Activated CD4-positive, alpha-beta memory T cell treated with anti-CD3 and anti-CD28 coated beads, Interleukin-2, amount 10 ng/mL, durations not matched to agents 7 days and 5 days (primary cell): ENCODE measurements around the gene CABP5. TPM values are rescaled to one million over a fixed set of nuclear protein-coding genes. Genes with fewer than 3 reads are reported as not detected.

ENCODE experiments used
- CTCF ChIA-PET: fragments of 350-600 bp; sonication (Branson Sonifier 250); formaldehyde crosslinking; loops from one replicate; lab custom pipeline; 2021; ENCODE audit warnings: antibody characterized with exemption, inconsistent platforms; lab: Charles Lee
- POLR2A ChIA-PET: fragments of 350-600 bp; sonication (Branson Sonifier 250); formaldehyde crosslinking; loops from one replicate; lab custom pipeline; 2021; ENCODE audit warnings: antibody characterized with exemption; lab: Charles Lee
- DNase-seq: peaks from one replicate; pipeline ENCODE4 v3.0.0-alpha.2; 2020
- H3K27ac Mint-ChIP-seq: one replicate; pipeline ENCODE4 v1.8.0; 2021; ENCODE audit warnings: mild to moderate bottlenecking, mixed read lengths
- H3K27me3 Mint-ChIP-seq: one replicate; pipeline ENCODE4 v1.8.0; 2021; ENCODE audit warnings: mixed read lengths
- H3K36me3 Mint-ChIP-seq: one replicate; pipeline ENCODE4 v1.8.0; 2021; ENCODE audit warnings: low read depth, mixed read lengths
- H3K4me1 Mint-ChIP-seq: one replicate; pipeline ENCODE4 v1.8.0; 2021; ENCODE audit warnings: mixed read lengths
- H3K4me3 Mint-ChIP-seq: one replicate; pipeline ENCODE4 v1.8.0; 2021; ENCODE audit warnings: mild to moderate bottlenecking, mixed read lengths
- H3K9me3 Mint-ChIP-seq: one replicate; pipeline ENCODE4 v1.8.0; 2021; ENCODE audit warnings: mixed read lengths
- total RNA-seq, 2 experiments: library from RNA; stranded (reverse); gene quantifications; one replicate each; pipeline ENCODE4 v1.2.3, GENCODE V29; 2021

CABP5 gene
- total RNA-seq, 2 experiments from 2014 or later: not detected

DNA sequence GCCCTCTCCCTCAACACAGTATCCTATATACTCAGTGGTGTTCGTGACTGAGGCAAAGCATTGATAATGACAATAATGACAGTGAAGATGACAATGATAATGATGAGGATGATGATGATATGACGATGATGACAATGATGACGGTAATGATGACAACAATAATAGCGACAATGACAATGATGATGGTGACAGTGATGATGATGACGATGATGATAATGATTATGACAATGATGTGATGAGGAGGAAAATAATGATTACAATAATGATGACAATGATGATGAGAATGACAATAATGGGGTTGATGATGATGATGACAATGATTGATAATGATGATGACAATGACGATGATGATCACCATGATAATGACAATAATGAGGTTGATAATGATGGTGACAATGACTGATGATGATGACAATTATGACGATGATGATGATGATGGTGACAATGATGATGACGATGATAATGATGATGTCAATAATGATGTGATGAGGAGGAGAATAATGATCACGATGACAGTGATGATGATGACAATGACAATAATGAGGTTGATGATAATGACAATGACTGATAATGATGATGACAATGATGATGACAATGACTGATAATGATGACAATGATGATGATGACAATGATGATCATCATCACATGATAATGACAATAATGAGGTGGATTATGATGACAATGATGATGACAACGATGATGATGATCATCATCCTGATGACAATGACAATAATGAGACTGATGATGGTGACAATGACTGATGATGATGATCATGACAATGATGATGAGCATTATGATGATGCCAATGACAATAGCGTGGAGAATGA, 32.7 kb downstream of the CABP5 start:
- no peaks in the 10 kb centered on the region for H3K36me3 Mint-ChIP-seq
- no peak overlapping the region for H3K27ac Mint-ChIP-seq
- H3K27me3 Mint-ChIP-seq: peaks cover 5% of the 10 kb centered on the region
- no peak overlapping the region for H3K4me3 Mint-ChIP-seq
- ChIA-PET POLR2A (no interaction called here), CTCF (no interaction called here)
- no peaks in the 10 kb centered on the region for H3K9me3 Mint-ChIP-seq
- no peaks in the 10 kb centered on the region for H3K4me1 Mint-ChIP-seq
- DNase-seq: no peak

DNA sequence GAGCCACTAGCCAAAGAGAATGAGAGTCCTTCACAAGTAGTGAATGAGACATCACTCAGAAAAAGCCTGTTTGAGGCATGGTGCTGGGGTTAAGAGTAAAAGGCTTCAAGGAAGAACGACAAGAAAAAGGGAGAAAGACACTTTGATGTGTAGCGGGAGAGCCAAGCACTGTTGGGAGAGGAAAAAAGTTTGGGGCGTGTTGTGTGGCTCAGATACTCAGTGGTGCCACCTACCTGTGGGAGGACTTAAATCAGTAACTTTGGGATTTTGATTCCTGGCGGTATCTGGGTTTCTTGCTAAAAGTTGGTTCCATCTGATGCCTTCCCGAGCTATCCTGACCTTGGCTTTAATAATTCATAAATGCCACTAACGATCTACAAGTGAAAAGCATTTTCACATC, 37.1 kb downstream of the CABP5 start:
- ChIA-PET POLR2A (no interaction called here), CTCF (no interaction called here)
- DNase-seq: no peak
- H3K4me1 Mint-ChIP-seq: no peaks in the 10 kb centered on the region
- no peak overlapping the region for H3K4me3 Mint-ChIP-seq
- no peak overlapping the region for H3K27ac Mint-ChIP-seq
- H3K27me3 Mint-ChIP-seq: peaks cover 4% of the 10 kb centered on the region
- no peaks in the 10 kb centered on the region for H3K36me3 Mint-ChIP-seq
- no peaks in the 10 kb centered on the region for H3K9me3 Mint-ChIP-seq

DNA sequence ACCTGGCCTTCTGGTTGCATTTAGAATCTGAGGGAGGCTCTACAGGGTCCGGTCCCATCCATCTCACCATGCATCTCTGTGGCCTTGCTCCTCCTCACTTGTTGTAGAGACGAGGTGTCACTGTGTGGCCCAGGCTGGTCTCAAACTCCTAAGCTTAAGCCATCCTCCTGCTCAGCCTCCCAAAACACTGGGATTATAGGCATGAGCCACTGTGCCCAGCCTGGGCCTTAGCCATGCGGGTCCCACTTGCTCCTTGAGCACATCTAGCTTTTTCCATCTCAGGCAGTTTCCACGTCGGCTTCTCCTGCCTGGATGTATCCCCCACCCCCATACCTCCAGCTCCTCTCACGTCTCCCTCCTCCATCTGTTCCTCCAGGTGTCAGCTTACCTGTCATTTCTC, 39.6 kb downstream of the CABP5 start:
- no peak for DNase-seq
- H3K27ac Mint-ChIP-seq: no peak overlapping the region
- POLR2A ChIA-PET: no interaction called here
- H3K4me1 Mint-ChIP-seq: no peaks in the 10 kb centered on the region
- peaks cover 4% of the 10 kb centered on the region for H3K27me3 Mint-ChIP-seq
- H3K4me3 Mint-ChIP-seq: no peak overlapping the region
- no peaks in the 10 kb centered on the region for H3K36me3 Mint-ChIP-seq
- CTCF ChIA-PET: interaction anchor here (1.0 kb wide), 1 partner anchor 14 kb away, joined by 4 read pairs; no protein-coding TSS in a partner anchor
- no peaks in the 10 kb centered on the region for H3K9me3 Mint-ChIP-seq

DNA sequence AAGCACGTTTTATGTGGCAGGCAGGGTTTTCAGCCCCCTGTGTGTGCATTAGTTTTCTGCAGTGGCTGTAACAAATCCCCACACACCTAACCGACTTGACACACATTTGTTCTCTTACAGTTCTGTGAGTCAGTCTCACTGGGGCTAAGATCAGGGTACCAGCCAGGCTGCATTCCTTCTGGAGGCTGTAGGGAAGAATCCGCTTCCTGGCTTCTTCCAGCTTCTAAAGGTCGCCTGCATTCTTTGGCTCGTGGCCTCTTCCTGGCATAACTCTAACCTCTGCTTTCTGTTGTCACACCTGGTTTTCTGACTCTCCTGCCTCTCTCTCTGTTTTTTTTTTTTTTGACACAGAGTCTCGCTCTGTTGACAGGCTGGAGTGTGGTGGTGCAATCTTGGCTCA, 43.0 kb downstream of the CABP5 start:
- H3K9me3 Mint-ChIP-seq: no peaks in the 10 kb centered on the region
- ChIA-PET POLR2A (no interaction called here), CTCF (no interaction called here)
- no peaks in the 10 kb centered on the region for H3K4me1 Mint-ChIP-seq
- no peak overlapping the region for H3K4me3 Mint-ChIP-seq
- H3K36me3 Mint-ChIP-seq: no peaks in the 10 kb centered on the region
- H3K27me3 Mint-ChIP-seq: peaks cover 9% of the 10 kb centered on the region
- H3K27ac Mint-ChIP-seq: no peak overlapping the region
- DNase-seq: no peak

DNA sequence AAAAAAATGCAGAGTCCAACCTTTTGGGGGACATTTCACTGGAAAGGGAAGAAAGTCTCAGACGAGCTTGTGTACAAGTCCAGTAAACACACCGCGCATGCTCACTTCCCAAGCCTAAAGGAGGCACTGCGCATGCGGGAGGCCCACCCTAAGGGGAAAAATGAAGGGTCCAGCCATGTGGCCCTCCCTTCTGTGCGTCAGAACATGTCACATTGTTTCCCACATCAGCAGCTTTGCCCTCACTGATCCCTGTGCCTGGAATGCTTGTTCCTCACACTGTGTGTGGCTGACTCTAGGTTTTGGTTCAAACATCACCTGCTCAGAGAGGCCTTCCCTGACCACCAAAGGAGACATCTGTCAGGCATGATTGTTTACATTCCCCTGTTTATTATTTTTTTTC, 45.1 kb downstream of the CABP5 start:
- Mint-ChIP-seq H3K36me3 (no peaks in the 10 kb centered on the region), H3K4me3 (no peak overlapping the region), H3K27ac (no peak overlapping the region), H3K4me1 (no peaks in the 10 kb centered on the region), H3K9me3 (no peaks in the 10 kb centered on the region), H3K27me3 (peaks cover 12% of the 10 kb centered on the region)
- CTCF ChIA-PET: no interaction called here
- DNase-seq: no peak
- POLR2A ChIA-PET: no interaction called here

DNA sequence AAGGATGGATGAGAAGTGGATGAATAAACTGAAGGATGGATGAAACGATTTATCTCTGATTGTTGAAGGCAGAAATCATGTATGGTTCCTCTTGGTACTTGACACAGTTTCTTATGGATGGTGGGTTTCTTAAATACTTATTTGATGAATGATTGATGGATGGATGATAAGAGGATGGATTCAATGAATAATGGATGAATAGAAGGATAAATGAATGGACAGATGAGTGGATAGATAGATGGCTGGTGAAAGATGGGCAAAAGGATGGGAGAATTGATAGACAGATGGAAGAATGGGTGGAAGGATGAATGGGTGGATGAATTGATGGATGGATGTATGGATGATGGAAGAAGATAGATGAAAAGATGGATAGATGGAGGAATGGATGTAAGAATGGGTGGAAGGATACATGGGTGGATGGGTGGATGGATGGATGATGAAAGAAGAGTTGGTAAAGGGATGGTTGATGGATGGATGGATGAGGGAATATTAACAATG, 47.6 kb downstream of the CABP5 start:
- Mint-ChIP-seq H3K27me3 (peaks cover 12% of the 10 kb centered on the region), H3K4me3 (no peak overlapping the region), H3K9me3 (no peaks in the 10 kb centered on the region), H3K4me1 (no peaks in the 10 kb centered on the region), H3K27ac (no peak overlapping the region), H3K36me3 (no peaks in the 10 kb centered on the region)
- no peak for DNase-seq
- ChIA-PET CTCF (no interaction called here), POLR2A (no interaction called here)

DNA sequence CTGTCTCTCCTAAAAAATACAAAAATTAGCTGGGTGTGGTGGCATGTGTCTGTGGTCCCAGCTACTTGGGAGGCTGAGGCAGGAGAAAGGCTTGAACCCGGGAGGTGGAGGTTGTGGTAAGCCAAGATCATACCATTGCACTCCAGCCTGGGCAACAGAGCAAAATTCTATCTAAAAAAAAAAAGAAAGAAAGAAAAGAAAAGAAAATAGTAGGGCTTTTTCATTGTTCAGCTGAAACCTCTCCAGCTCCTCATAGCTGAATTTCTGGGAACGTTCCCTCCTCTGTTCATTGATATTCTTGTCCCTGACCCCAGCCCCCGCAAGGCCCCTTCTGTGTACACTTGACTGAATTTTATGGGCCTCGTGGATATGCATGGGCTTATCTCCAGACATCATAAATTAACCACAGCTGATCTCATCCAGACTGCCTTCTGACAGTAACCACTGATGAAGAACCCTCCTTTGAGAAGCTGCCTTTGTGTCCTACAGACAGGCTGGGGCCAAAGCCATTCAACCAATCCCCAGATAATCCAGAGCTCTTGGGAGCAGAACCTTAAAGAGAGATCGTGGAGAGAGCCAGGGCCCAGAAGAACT, 49.6 kb downstream of the CABP5 start, which contains the start of gene ELSPBP1:
Gene ELSPBP1, plus strand, starts transcription at position 424 of the 594 bp plus-strand sequence. CDS start 14,036 bp downstream, outside the sequence.
- no peaks in the 10 kb centered on the region for H3K9me3 Mint-ChIP-seq
- POLR2A ChIA-PET: no interaction called here
- no peaks in the 10 kb centered on the region for H3K4me1 Mint-ChIP-seq
- CTCF ChIA-PET: no interaction called here
- peaks cover 17% of the 10 kb centered on the region for H3K27me3 Mint-ChIP-seq
- H3K36me3 Mint-ChIP-seq: no peaks in the 10 kb centered on the region
- no peak for DNase-seq
- no peak within 1 kb of the TSS for H3K27ac Mint-ChIP-seq
- no peak within 1 kb of the TSS for H3K4me3 Mint-ChIP-seq

DNA sequence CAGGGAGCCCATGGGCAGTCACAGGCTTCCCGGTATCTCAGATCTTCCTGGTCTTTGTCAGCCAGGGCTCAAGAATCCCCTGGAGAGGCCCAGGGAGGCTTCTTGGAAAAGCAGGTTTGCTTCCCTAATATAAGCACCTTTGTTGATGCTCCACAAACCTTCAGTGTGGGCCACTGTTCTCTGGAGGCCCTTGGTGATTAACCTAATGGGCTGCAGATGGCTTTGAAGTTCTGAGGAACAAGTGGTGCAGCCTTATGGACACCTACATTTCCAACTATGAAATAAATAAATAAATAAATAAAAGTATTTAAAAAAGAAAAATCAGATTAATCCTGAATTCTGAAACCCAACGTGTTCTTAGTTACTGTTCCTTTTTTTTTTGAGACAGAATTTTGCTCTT, 51.8 kb downstream of the CABP5 start, which contains the start of gene BSPH1:
Gene BSPH1, minus strand, starts transcription at position 101 of the 400 bp plus-strand sequence. Its CDS starts 89 bp downstream, at position 12.
- Mint-ChIP-seq H3K27ac (no peak within 1 kb of the TSS), H3K4me3 (no peak within 1 kb of the TSS), H3K27me3 (peaks cover 21% of the 10 kb centered on the region), H3K36me3 (no peaks in the 10 kb centered on the region), H3K9me3 (no peaks in the 10 kb centered on the region), H3K4me1 (no peaks in the 10 kb centered on the region)
- POLR2A ChIA-PET: no interaction called here
- CTCF ChIA-PET: no interaction called here
- no peak for DNase-seq

DNA sequence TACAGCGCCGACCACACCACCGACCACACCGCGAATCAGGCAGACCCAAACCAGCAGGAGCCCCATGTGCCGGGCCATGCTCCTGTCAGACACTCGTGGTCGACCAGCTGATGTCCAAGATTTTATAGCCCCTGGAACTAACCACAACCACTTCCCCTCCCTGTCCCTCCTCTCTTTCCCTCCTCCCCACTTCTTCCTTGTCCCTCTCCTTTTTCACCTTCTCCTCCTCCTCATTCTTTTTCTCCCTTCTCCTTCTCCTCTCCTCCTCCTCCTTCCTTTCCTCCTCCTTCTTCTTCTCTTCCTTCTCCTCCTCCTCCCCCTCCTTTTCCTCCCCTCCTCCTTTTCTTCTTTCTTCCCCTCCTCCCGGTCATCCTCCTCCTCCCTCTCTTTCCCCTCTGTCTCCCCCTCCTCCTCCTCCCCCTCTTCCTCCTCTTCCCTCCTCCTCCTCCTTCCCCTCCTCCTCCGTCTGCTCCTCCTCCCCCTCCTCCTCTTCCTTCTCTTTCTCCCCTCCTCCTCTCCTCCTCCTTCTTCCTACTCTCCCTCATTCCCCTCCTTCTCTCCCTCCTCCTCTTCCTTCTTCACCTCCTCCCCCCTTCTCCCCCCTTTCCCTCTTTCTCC, 52.6 kb downstream of the CABP5 start:
- Mint-ChIP-seq H3K4me3 (no peak overlapping the region), H3K36me3 (no peaks in the 10 kb centered on the region), H3K9me3 (no peaks in the 10 kb centered on the region), H3K27me3 (peaks cover 16% of the 10 kb centered on the region), H3K4me1 (no peaks in the 10 kb centered on the region), H3K27ac (no peak overlapping the region)
- POLR2A ChIA-PET: no interaction called here
- DNase-seq: no peak
- CTCF ChIA-PET: no interaction called here

Other genes starting within 250 kb of the CABP5 start
- gene TPRX1, start 239.5 kb downstream of the CABP5 start, total RNA-seq: not detected
- gene CRX, start 222.1 kb downstream of the CABP5 start, total RNA-seq: not detected
- not detected for gene TPRX2, start 184.8 kb downstream of the CABP5 start, total RNA-seq
- gene SULT2A1, start 157.8 kb downstream of the CABP5 start, total RNA-seq: not detected
- not detected for gene BSPH1, start 51.9 kb downstream of the CABP5 start, total RNA-seq
- gene ELSPBP1, start 49.4 kb downstream of the CABP5 start, total RNA-seq: not detected
- 10 to 100 TPM; 10.8 to 11.5 TPM for gene PLA2G4C, start 66.7 kb upstream of the CABP5 start, total RNA-seq
- 100 to 1,000 TPM; 137 to 146 TPM for gene LIG1, start 126.3 kb upstream of the CABP5 start, total RNA-seq
- gene ZSWIM9, start 126.6 kb upstream of the CABP5 start, total RNA-seq: 1 to 10 TPM; 7.0 to 7.8 TPM
- 100 to 1,000 TPM; 247 to 253 TPM for gene CARD8, start 211.8 kb upstream of the CABP5 start, total RNA-seq
- under 1 TPM; 0.15 to 0.20 TPM for gene ZNF114, start 226.0 kb upstream of the CABP5 start, total RNA-seq